Endothelial cell (in vitro differentiated cells): ENCODE measurements around the gene CHST8. TPM values are rescaled to one million over a fixed set of nuclear protein-coding genes. Genes with fewer than 3 reads are reported as not detected.

Source experiments
- DNase-seq: peaks from one replicate; pipeline ENCODE4 v3.0.0; 2021; ENCODE audit warnings: low spot score
- H3K27ac Mint-ChIP-seq: one replicate; pipeline ENCODE4 v1.8.0; 2021; ENCODE audit warnings: mixed read lengths, inconsistent platforms; ENCODE audit not compliant: unreplicated experiment
- H3K27me3 Mint-ChIP-seq: one replicate; pipeline ENCODE4 v1.8.0; 2021; ENCODE audit warnings: mild to moderate bottlenecking, moderate library complexity, mixed read lengths, inconsistent platforms; ENCODE audit not compliant: unreplicated experiment
- H3K36me3 Mint-ChIP-seq: one replicate; pipeline ENCODE4 v1.8.0; 2021; ENCODE audit warnings: mild to moderate bottlenecking, low read depth, mixed read lengths, inconsistent platforms; ENCODE audit not compliant: unreplicated experiment
- H3K4me1 Mint-ChIP-seq: one replicate; pipeline ENCODE4 v1.8.0; 2021; ENCODE audit warnings: mild to moderate bottlenecking, mixed read lengths, inconsistent platforms; ENCODE audit not compliant: unreplicated experiment
- H3K4me3 Mint-ChIP-seq: one replicate; pipeline ENCODE4 v1.8.0; 2021; ENCODE audit warnings: mild to moderate bottlenecking, mixed read lengths, inconsistent platforms; ENCODE audit not compliant: unreplicated experiment
- H3K9me3 Mint-ChIP-seq: one replicate; pipeline ENCODE4 v1.8.0; 2021; ENCODE audit warnings: mixed read lengths, inconsistent platforms; ENCODE audit not compliant: unreplicated experiment
- total RNA-seq: library from RNA; stranded (reverse); fragmentation: NEBNext Ultra II Directional; extraction: Animal tissue kit (Norgen Biotek cat#: 25700); gene quantifications from one replicate; pipeline ENCODE4 v1.2.1, GENCODE V29; 2021; ENCODE audit not compliant: unreplicated experiment
- TF ChIP-seq, protein P1 (sequence below): fragments of 200-600 bp; sonication (generic); IDR thresholded peaks from one replicate; pipeline ENCODE4 v1.5.0; 2021; ENCODE audit warnings: antibody characterized with exemption; ENCODE audit not compliant: unreplicated experiment

CHST8 gene
- total RNA-seq, 1 donor from 2014 or later: 0.54 TPM

GRCh38 chr19:33781996-33782395, 160.2 kb downstream of the CHST8 start:
- H3K9me3 Mint-ChIP-seq: no peaks in the 10 kb centered on the region
- no peak for DNase-seq
- H3K27me3 Mint-ChIP-seq: peaks cover 15% of the 10 kb centered on the region
- H3K4me3 Mint-ChIP-seq: no peak overlapping the region
- peaks cover 13% of the 10 kb centered on the region for H3K4me1 Mint-ChIP-seq
- H3K36me3 Mint-ChIP-seq: peaks cover 4% of the 10 kb centered on the region
- TF ChIP-seq, protein P1, sequence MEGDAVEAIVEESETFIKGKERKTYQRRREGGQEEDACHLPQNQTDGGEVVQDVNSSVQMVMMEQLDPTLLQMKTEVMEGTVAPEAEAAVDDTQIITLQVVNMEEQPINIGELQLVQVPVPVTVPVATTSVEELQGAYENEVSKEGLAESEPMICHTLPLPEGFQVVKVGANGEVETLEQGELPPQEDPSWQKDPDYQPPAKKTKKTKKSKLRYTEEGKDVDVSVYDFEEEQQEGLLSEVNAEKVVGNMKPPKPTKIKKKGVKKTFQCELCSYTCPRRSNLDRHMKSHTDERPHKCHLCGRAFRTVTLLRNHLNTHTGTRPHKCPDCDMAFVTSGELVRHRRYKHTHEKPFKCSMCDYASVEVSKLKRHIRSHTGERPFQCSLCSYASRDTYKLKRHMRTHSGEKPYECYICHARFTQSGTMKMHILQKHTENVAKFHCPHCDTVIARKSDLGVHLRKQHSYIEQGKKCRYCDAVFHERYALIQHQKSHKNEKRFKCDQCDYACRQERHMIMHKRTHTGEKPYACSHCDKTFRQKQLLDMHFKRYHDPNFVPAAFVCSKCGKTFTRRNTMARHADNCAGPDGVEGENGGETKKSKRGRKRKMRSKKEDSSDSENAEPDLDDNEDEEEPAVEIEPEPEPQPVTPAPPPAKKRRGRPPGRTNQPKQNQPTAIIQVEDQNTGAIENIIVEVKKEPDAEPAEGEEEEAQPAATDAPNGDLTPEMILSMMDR: no peak
- H3K27ac Mint-ChIP-seq: no peak overlapping the region

DNA sequence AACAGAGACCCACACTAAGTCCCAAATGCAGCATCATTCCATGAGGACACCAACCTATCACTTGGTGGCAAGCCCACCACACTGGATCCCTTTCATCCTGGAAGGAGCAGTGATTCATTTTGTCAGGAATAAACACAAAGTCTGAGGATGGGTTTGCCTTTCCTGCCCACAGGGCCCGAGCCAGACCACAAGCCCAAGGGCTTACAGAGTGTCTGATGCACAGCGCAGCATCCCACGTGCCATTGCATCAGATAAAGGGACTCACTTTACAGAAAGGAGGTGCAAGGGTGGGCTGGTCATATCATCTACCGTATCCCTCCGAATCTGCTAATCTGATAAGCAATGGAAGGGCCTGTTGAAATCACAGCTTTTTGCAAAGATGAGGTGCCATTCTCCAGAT, 162.7 kb downstream of the CHST8 start:
- Mint-ChIP-seq H3K9me3 (no peaks in the 10 kb centered on the region), H3K4me3 (no peak overlapping the region), H3K4me1 (peaks cover under 1% of the 10 kb centered on the region), H3K36me3 (no peaks in the 10 kb centered on the region), H3K27me3 (peaks cover 8% of the 10 kb centered on the region), H3K27ac (no peak overlapping the region)
- no peak for DNase-seq
- TF ChIP-seq, protein P1: no peak

- H3K36me3 Mint-ChIP-seq: no peaks in the 10 kb centered on the region
- no peak overlapping the region for H3K4me3 Mint-ChIP-seq
- H3K27me3 Mint-ChIP-seq: peaks cover 3% of the 10 kb centered on the region
- TF ChIP-seq, protein P1: no peak
- no peaks in the 10 kb centered on the region for H3K9me3 Mint-ChIP-seq
- H3K4me1 Mint-ChIP-seq: no peaks in the 10 kb centered on the region
- DNase-seq: no peak
- H3K27ac Mint-ChIP-seq: no peak overlapping the region
These were observed 164.0 kb downstream of the CHST8 start for GRCh38 chr19:33785795-33786194.

GRCh38 chr19:33788676-33789075, 166.9 kb downstream of the CHST8 start:
- DNase-seq: no peak
- TF ChIP-seq, protein P1: no peak
- no peaks in the 10 kb centered on the region for H3K4me1 Mint-ChIP-seq
- no peak overlapping the region for H3K4me3 Mint-ChIP-seq
- no peaks in the 10 kb centered on the region for H3K36me3 Mint-ChIP-seq
- no peak overlapping the region for H3K27ac Mint-ChIP-seq
- no peaks in the 10 kb centered on the region for H3K9me3 Mint-ChIP-seq
- H3K27me3 Mint-ChIP-seq: peaks cover 1% of the 10 kb centered on the region

GRCh38 chr19:33789344-33789743, 167.6 kb downstream of the CHST8 start:
- Mint-ChIP-seq H3K27me3 (peaks cover 1% of the 10 kb centered on the region), H3K36me3 (no peaks in the 10 kb centered on the region), H3K27ac (no peak overlapping the region), H3K9me3 (no peaks in the 10 kb centered on the region), H3K4me3 (no peak overlapping the region), H3K4me1 (no peaks in the 10 kb centered on the region)
- TF ChIP-seq, protein P1: no peak
- no peak for DNase-seq
